HL-60 (cell line): ENCODE data around the gene ADARB1.

Experiments
- CTCF ChIP-seq: IDR thresholded peaks from one replicate; pipeline ENCODE4 v1.5.1; 2011; ENCODE audit warnings: low read length, control low read depth, inconsistent platforms; ENCODE audit not compliant: insufficient read depth
- POLR2AphosphoS5 ChIP-seq: IDR thresholded peaks from 2 replicates; pipeline ENCODE4 v1.6.1; 2012; ENCODE audit warnings: low read depth

- TF ChIP-seq CTCF (no peak), POLR2AphosphoS5 (no peak)
Observed at GRCh38 chr21:45263534-45263933, 189.2 kb downstream of the ADARB1 start.
